HepG2 (cell line): Measurements from ENCODE around the gene ZNF235. TPM values are rescaled to one million over a fixed set of nuclear protein-coding genes. Genes with fewer than 3 reads are reported as not detected.

Source experiments
- AHDC1 ChIP-seq: sonication (generic); formaldehyde crosslinking; IDR thresholded peaks from 2 replicates; pipeline ENCODE4 v1.5.1; 2020; ENCODE audit warnings: mild to moderate bottlenecking, missing genetic modification reagents, borderline replicate concordance
- CERS6 ChIP-seq: sonication (generic); formaldehyde crosslinking; IDR thresholded peaks from 2 replicates; pipeline ENCODE4 v1.5.0; 2020; ENCODE audit warnings: missing genetic modification reagents
- DRAP1 ChIP-seq: IDR thresholded peaks from 2 replicates; pipeline ENCODE4 v1.6.1; 2016; ENCODE audit warnings: missing genetic modification reagents, missing compliant biosample characterization
- ELK4 ChIP-seq: sonication (generic); formaldehyde crosslinking; IDR thresholded peaks from 2 replicates; pipeline ENCODE4 v1.9.0; 2021; ENCODE audit warnings: missing genetic modification reagents, borderline replicate concordance
- HNRNPK ChIP-seq: fragments of 200-400 bp; formaldehyde crosslinking; IDR thresholded peaks from 2 replicates; pipeline ENCODE4 v1.6.1; 2018; ENCODE audit warnings: low read length, low read depth, moderate library complexity, mild to moderate bottlenecking; ENCODE audit not compliant: poor library complexity, severe bottlenecking
- JARID2 ChIP-seq: sonication (generic); formaldehyde crosslinking; IDR thresholded peaks from 2 replicates; pipeline ENCODE4 v1.8.1; 2023; ENCODE audit warnings: missing genetic modification reagents, inconsistent platforms; ENCODE audit not compliant: insufficient replicate concordance
- MED13 ChIP-seq: sonication (generic); formaldehyde crosslinking; IDR thresholded peaks from 2 replicates; pipeline ENCODE4 v1.5.0; 2020; ENCODE audit warnings: missing genetic modification reagents
- MIER2 ChIP-seq: IDR thresholded peaks from 2 replicates; pipeline ENCODE4 v1.6.1; 2016; ENCODE audit warnings: missing biosample characterization, missing genetic modification reagents
- SALL1 ChIP-seq: sonication (generic); formaldehyde crosslinking; IDR thresholded peaks from 2 replicates; pipeline ENCODE4 v1.8.0; 2022; ENCODE audit warnings: mild to moderate bottlenecking, missing genetic modification reagents
- TBP ChIP-seq: sonication (generic); formaldehyde crosslinking; IDR thresholded peaks from 2 replicates; pipeline ENCODE4 v1.5.0; 2020; ENCODE audit warnings: missing genetic modification reagents
- ZBTB33 ChIP-seq: sonication (generic); formaldehyde crosslinking; IDR thresholded peaks from 2 replicates; pipeline ENCODE4 v1.4.0; 2020; ENCODE audit warnings: missing genetic modification reagents
- ZKSCAN5 ChIP-seq: sonication (generic); formaldehyde crosslinking; IDR thresholded peaks from 2 replicates; pipeline ENCODE4 v1.5.1; 2020; ENCODE audit warnings: mild to moderate bottlenecking, missing genetic modification reagents
- ZNF232 ChIP-seq: sonication (generic); formaldehyde crosslinking; IDR thresholded peaks from 2 replicates; pipeline ENCODE4 v1.4.0; 2020; ENCODE audit warnings: missing genetic modification reagents, borderline replicate concordance
- ZNF431 ChIP-seq: sonication (generic); formaldehyde crosslinking; IDR thresholded peaks from 2 replicates; pipeline ENCODE4 v1.9.0; 2022; ENCODE audit warnings: missing genetic modification reagents, low read depth, mild to moderate bottlenecking, borderline replicate concordance
- ZNF576 ChIP-seq: sonication (generic); formaldehyde crosslinking; IDR thresholded peaks from 2 replicates; pipeline ENCODE4 v1.4.0; 2020; ENCODE audit warnings: mild to moderate bottlenecking, missing genetic modification reagents
- ZNF678 ChIP-seq: sonication (generic); formaldehyde crosslinking; IDR thresholded peaks from 2 replicates; pipeline ENCODE4 v1.4.0; 2020; ENCODE audit warnings: mild to moderate bottlenecking, missing genetic modification reagents
- ZNF709 ChIP-seq: sonication (generic); formaldehyde crosslinking; IDR thresholded peaks from 2 replicates; pipeline ENCODE4 v1.5.0; 2020; ENCODE audit warnings: mild to moderate bottlenecking, missing genetic modification reagents
- ZNF781 ChIP-seq: sonication (generic); formaldehyde crosslinking; IDR thresholded peaks from 2 replicates; pipeline ENCODE4 v1.5.1; 2020; ENCODE audit warnings: borderline replicate concordance, mild to moderate bottlenecking, missing genetic modification reagents; ENCODE audit errors: not compliant biosample characterization
- polyA plus RNA-seq, 8 experiments: library from polyadenylated mRNA; depleted of rRNA in 3 of 8; stranded (reverse) in 7 of 8; unstranded in 1 of 8; fragments of >200 nt; fragmentation: Illumina TruSeq in 4 of 8; extraction: Trizol in 4 of 8; gene quantifications; 2 replicates each; pipeline versions ENCODE4 v1.2.1 to v1.2.3, GENCODE V29; 2011 to 2016; ENCODE audit warnings: low read depth in 4 of 8, missing spikeins in 1 of 8, mixed read lengths in 1 of 8; ENCODE audit not compliant: insufficient read depth in 1 of 8
- total RNA-seq, 5 experiments: library from RNA; depleted of rRNA; stranded (reverse); fragments of >200 nt; fragmentation: Illumina TruSeq; extraction: Trizol; gene quantifications; 2 replicates each; pipeline ENCODE4 v1.2.3, GENCODE V29; 2016; ENCODE audit warnings: low read depth in 1 of 5

Gene ZNF235
- total and polyA plus RNA-seq, 2 of the 13 experiments (the other 11 are each of a cell fraction or from before 2014, with no cell fraction given) = 4.8 to 5.5 TPM

GRCh38 chr19:44304659-44305193 is at the start of gene ZNF235 (continued):
- TF ChIP-seq ZNF576 (CRISPR knock-in tag) = no peak
- no peak for TF ChIP-seq ZNF781
- no peak for TF ChIP-seq AHDC1 (CRISPR knock-in tag)
- no peak for TF ChIP-seq ZBTB33 (CRISPR knock-in tag)
- no peak for TF ChIP-seq ELK4 (CRISPR knock-in tag)
- TF ChIP-seq SALL1 (CRISPR knock-in tag) = peak; percentile 64; the same call in 1 of the 2 replicates
- TF ChIP-seq ZNF431 (CRISPR knock-in tag) = no peak
- peak; percentile 25; the same call in 1 of the 2 replicates for TF ChIP-seq DRAP1 (CRISPR knock-in tag)
- no peak for TF ChIP-seq CERS6 (CRISPR knock-in tag)
- TF ChIP-seq HNRNPK = no peak
- no peak for TF ChIP-seq MED13 (CRISPR knock-in tag)
- TF ChIP-seq ZNF678 (CRISPR knock-in tag) = no peak
- TF ChIP-seq TBP (CRISPR knock-in tag) = 0 out of 2 replicates have a peak, but pooled peaks have one; percentile 23
- no peak for TF ChIP-seq ZKSCAN5 (CRISPR knock-in tag)
- TF ChIP-seq MIER2 = no peak
- peak; percentile 46; the same call in 1 of the 2 replicates for TF ChIP-seq ZNF232 (CRISPR knock-in tag)
- no peak for TF ChIP-seq ZNF709 (CRISPR knock-in tag)
- no peak for TF ChIP-seq JARID2
